ENCODE measurements around the gene VASP.

The VASP gene

DNA sequence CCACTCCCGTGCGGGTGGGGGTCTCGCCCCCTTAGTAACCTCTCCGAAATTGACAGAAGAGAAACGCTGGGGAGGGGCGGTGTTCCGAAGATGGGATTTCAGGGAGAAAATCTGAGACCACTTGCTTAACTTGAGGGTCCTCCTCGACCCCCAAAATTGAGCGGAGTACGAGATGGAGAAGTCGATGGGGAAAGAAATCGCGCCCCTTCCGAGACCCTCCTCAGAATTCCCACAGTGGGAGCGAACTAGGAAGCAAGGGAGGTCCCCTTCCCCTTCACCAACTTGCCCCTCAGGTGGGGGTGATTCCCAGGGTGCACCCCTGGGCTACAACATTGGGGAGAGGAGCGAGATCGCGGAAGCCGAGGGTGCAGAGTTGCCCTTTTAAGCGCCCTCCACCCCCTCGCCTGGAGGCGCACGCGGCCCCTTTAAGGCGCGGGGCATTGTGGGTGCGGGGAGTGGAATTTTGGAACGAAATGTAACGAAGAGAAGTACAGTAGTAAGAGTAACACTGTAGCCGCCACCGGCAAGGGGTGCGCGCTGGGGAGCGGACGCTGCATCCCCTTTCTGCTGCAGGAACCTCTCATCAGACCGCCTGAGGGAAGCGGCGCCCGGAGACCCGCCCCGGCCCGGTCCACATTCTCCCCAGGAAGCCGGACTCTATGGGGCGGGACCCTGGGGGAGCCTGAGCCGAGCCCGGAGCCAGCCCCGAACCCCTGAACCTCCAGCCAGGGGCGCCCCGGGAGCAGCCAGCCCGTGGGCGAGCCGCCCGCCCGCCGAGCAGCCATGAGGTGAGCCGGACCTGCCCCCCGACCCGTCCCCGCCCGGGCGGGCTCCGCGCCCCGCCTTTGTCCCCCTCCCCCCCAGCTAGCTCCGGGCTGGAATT is at the start of gene VASP:
Gene VASP (plus strand): TSS at position 491 of the 883 bp plus-strand sequence. CDS start 293 bp downstream, at position 784.
- peak; percentile 91 for DNase-seq

DNA sequence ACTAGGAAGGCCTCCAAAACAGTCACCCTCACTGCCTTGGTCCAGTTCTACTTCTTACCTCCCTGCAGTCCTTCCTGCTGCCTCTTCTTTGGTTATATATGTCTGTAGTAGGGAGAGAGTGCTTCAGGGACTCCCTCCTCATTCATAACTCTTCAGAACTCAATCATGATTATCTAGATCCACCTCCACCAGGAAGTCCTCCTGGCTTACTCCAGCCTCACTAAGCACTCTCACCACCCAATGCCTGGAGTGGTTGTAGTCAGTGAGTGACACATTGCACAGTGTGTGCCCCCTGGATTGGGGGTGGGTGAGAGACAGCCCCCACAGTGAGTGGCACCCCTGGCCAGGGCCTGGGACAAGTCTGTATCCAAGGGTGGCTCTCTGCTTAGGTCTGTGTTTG is 49.5 kb upstream of the VASP start:
- DNase-seq, result no peak

DNA sequence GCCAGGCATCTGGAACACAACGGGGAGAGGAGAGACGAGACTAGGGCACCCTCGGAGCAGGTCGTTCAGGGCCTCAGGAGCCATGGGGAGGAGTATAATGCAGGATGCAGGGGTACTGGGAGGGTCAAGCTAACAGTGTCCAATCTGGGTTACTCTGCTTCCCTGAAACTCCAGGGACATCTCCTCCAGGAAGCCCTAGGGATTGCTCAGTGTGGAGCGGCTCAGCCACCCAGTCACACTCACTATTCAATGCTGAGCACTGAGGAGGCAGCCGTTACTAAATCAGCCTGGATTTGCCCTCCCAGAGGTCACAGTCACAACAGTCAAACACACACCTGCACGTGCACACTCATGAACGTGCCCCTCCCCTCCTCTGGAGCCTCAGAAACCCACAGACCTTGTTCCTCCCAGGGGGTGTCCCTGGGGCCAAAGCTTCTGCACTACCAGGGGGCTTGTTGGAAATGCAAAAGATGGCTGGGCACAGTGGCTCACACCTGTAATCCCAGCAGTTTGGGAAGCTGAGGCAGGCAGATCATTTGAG is 46.4 kb upstream of the VASP start:
- no peak for DNase-seq

DNA sequence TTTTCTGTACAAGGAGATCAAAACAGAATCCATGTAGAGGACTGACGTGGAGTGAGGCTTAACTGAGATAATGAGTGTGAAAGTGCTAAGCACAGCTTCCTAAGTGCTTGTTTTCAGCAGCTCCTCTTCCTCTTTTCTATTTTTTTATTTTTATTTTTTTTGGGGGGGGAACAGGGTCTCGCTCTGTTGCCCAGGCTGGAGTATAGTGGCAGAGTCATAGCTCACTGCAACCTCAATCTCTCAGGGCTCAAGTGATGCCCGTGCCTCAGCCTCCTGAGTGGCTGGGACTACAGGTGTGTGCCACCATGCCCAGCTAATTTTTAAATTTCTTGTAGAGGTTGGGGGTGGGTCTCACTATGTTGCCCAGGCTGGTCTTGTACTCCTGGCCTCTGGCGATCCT is 45.1 kb upstream of the VASP start:
- no peak for DNase-seq

DNA sequence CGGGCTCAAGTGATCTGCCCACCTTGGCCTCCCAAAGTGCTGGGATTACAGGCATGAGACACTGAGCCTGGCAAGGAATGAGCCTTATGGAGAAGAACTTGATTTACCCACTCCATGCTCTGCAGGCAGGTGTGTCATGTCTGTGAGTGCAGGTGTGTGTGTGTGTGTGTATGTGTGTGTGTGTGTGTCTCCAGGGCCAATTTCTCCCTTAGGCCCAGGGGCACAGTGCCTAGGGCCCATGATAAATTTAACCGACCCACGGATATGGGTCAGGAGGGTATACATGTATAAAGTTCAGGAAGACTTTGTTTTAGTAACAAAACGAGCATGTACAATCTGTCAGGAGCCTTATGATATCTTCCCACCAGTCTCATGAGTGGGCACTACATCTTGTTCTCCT is 44.0 kb upstream of the VASP start:
- DNase-seq, result no peak

DNA sequence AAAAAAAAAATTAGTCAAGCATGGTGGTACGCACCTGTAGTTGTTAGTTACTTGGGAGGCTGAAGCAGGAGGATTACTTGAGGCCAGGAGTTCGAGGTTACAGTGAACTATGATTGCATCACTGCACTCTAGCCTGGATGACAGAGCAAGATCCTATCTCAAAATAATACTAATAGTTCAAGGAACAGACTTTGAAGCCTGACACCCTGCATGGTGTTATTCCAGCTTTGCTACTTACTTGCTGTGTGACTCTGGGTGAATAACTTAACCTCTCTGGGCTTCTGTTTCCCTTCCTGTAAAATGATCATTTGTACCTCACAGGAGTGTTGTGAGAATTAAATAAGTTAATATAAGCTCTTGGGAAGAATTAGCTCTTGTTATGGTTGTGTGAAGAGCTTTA is 43.0 kb upstream of the VASP start:
- DNase-seq, result no peak

DNA sequence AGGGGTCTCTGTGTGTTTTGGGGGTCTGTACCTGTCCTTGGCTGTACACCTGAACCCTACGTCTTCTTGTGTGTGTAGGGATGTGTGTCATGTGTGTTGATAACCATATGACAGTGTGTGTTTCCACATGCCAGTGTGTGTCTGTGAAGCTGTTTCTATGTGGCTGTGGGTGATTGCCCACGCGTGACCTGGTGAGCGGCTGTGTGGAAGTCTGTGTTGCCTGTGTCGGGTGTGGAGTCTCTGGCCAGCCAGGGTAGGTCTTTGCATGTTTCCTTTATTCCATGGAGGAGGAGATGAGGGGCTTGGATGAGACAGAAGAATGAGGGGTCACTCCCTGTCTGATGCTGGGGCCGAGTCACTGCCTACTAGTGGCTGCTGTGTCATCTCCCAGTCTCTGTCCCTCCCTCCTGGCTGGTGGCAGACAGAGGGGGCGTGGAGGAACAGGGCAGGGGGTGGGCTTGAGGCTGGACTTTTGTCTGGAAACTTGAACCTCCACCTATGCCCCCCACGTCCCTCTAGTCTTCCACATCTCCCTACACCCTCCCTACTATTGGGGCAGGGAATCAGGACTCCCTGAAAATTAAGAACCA is 42.3 kb upstream of the VASP start:
- no peak for DNase-seq

DNA sequence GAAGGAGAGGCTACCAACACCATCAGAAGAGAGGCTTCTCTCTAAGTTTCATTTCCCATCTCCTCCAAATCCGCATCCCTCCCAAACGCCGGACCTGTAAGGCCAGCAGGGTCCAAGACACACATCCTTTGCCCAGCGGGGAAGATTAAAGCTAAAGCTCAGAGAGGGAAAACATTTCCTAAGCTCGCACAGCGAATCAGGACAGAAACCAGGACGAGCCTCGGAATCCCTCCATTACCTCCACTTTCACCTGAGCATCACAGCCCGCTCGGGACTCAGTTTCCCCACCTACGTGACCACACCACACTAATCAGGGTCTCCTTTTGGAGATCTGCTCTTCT is 40.2 kb upstream of the VASP start:
- no peak for DNase-seq

DNA sequence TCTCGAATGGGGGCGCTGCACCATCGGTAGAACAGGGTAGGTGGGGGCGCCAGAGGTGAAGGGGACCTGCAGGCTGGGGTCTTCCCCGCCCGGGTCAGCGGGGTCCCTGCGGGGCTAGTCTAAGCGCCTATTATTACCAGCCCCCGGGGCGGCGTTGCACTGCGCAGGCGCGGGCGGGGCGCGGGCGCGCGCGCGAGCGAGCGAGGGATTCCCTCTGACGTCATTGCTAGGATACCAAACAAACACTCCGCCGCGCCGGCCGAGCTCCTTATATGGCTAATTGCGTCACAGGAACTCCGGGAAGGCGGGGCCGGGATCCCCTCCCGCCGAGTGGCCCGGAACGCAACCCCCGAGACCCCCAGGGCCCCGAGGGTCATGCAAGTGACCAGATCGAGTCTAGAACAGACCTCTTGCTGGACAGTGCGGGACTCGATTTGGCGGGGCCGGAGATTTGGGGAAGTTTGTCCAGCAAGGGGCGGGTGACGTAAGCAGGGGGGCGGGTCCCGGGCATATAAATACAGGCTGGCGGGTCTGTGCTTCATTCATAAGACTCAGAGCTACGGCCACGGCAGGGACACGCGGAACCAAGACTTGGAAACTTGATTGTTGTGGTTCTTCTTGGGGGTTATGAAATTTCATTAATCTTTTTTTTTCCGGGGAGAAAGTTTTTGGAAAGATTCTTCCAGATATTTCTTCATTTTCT is 39.7 kb upstream of the VASP start, which contains the start of gene FOSB:
Gene FOSB (plus strand): TSS at position 541 of the 703 bp plus-strand sequence. CDS start 591 bp downstream, outside the sequence.
- DNase-seq, result peak; percentile 96

DNA sequence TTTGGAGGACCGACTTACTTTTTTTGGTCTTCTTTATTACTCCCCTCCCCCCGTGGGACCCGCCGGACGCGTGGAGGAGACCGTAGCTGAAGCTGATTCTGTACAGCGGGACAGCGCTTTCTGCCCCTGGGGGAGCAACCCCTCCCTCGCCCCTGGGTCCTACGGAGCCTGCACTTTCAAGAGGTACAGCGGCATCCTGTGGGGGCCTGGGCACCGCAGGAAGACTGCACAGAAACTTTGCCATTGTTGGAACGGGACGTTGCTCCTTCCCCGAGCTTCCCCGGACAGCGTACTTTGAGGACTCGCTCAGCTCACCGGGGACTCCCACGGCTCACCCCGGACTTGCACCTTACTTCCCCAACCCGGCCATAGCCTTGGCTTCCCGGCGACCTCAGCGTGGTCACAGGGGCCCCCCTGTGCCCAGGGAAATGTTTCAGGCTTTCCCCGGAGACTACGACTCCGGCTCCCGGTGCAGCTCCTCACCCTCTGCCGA is 39.1 kb upstream of the VASP start:
- no peak for DNase-seq

DNA sequence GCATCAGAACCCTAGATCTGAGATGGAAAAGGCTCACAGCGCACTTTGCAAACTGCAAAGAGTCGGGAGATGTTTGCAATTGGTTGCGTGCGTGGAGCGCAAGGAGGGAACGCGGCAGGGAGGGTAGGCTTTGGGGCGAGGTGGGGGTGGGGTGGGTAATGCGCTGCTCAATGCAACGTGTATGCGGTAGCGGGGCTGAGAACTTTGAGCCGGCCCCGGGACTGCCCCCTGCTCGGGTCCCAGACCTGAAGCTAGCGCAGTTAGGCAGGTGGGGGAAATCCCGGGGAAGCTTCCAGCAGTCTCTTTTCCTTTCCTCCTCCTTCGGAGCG is 38.5 kb upstream of the VASP start:
- no peak for DNase-seq

DNA sequence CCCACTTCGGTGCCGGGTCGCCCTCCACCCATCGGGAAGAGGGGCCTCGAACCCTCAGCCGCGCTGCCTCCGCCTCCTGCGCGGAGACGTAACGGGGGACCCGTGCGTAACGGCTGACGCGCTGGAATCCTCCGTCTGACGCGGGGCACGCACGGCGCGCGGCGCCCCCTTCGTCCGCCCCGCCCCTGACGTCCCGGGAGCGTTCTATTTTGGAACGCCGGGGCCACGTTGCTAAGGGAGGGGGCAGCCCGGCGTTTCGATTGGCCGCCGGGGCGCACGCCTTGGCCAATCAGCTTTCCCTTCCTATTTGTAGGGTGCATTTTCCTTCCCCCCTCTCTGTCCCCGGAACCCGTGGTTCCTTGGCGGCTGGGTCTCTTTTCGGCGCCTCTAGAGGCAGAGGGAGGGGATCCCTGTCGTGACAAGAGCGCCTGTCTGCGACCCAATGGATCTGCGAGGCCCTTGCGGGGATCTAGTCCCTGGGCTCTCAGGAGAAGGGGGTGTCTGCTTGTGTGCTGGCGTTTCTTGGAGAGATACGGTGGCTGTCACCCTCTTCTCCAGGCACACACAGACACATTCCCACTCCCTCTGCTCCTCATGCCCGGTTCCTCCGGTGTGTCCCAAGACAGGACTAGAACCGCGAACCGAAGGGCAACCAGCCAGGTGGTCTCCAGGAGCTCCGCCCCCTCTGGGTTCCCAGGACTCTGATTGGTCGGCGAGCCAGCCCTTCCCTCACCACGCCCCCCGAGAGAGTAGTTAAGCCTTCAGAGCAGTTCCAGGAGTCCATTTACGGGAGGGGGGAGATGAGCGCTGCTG is 37.9 kb upstream of the VASP start:
- DNase-seq, result peak; percentile 95

DNA sequence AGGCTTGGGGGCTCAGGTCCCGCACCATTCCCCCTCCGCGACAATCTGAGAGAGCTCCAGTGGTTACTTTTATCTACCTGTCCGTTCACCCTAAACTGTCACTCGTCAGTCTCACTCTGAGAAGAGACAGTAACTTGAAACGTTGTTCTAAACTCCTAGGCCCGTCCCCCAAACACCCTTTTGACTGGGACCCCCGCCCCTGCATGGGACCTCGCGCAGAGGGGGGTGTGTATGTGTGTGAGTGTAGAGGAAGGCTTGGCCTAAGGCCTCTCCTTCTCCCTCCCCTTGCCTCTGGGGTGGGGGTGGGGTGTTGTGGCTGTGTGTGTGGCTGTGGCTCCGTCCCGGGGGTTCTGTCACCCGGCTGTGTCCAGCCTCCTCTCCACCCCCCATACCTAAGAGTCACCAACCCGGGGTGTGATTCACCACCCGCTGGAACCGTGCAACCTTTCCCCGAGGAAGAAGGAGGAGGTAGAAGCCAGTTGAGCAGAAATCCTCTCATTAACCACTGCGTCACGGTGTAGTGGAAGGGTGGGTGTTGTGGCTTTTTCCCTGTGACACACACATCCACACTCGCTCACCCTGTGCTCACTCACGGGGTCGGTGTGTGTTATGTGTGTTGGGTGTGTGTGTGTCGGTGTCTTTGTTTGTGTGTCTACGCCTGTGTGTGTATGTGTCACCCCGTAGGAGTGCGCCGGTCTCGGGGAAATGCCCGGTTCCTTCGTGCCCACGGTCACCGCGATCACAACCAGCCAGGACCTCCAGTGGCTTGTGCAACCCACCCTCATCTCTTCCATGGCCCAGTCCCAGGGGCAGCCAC is 37.1 kb upstream of the VASP start:
- peak; percentile 75 for DNase-seq

DNA sequence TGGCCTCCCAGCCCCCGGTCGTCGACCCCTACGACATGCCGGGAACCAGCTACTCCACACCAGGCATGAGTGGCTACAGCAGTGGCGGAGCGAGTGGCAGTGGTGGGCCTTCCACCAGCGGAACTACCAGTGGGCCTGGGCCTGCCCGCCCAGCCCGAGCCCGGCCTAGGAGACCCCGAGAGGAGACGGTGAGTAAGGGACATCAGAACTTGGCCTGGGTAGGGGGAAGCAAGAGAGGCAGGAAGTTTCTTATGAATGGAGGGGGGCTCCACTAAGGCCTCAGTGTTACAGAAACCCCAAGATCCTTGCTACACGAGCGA is 36.6 kb upstream of the VASP start:
- no peak for DNase-seq

DNA sequence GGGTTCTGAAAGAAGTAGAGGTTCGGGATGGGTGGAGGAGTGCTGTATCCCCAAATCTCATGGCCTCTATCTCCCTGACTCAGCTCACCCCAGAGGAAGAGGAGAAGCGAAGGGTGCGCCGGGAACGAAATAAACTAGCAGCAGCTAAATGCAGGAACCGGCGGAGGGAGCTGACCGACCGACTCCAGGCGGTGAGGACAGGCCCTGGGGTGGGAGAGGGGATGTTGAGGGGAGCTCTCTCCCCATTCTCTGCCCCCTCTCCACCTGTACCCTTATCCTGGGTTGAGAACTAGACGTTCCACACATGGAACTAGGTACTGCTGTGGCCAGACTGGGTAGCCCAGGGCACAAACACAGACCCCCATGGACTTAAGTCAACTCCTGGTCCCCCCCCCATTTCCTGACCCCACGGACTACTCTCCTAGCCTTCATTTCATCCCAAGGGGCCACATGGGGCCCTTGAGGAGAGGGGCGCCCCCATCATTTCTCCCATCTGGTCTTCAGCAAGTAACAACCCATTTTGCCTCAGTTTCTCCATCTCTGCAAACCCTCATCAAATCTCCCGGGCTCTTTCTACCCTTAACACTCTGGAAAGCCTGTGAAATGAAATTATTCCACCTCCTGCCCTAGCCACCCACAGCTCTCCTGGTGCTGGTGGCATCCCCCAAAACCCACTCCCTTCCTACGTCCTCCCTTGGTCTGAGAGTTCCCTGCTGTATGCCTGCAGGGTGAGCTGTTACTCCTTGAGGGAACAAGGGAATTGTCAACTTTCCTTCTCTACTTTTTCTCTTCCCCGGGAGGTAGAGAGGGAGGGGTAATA is 36.0 kb upstream of the VASP start:
- DNase-seq, result peak; percentile 60

DNA sequence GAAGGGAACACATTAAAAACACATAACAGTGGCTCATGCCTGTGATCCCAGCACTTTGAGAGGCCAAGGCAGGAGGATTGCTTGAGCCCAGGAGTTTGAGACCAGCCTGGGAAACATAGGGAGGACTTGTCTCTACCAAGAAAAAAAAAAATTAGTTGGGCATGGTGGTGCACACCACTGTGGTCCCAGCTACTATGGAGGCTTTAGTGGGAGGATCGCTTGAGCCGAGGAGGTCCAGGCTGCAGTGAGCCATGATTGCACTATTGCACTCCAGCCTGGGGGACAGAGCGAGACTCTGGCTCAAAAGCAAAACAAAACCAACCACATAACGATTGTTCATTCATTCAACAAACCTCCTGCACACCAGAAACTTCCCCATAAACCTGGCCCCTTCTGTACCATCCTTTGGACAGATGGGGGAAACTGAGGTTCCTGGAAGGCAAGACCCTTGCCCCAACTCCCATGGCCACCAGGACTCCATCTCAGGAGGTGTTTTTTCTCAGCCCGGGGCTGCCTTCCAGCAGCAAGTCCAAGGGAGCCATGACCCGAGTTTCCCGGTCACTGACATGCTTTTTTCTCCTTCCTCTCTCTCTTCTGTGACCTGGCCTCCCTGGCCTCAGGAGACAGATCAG is 35.2 kb upstream of the VASP start:
- peak; percentile 61 for DNase-seq

DNA sequence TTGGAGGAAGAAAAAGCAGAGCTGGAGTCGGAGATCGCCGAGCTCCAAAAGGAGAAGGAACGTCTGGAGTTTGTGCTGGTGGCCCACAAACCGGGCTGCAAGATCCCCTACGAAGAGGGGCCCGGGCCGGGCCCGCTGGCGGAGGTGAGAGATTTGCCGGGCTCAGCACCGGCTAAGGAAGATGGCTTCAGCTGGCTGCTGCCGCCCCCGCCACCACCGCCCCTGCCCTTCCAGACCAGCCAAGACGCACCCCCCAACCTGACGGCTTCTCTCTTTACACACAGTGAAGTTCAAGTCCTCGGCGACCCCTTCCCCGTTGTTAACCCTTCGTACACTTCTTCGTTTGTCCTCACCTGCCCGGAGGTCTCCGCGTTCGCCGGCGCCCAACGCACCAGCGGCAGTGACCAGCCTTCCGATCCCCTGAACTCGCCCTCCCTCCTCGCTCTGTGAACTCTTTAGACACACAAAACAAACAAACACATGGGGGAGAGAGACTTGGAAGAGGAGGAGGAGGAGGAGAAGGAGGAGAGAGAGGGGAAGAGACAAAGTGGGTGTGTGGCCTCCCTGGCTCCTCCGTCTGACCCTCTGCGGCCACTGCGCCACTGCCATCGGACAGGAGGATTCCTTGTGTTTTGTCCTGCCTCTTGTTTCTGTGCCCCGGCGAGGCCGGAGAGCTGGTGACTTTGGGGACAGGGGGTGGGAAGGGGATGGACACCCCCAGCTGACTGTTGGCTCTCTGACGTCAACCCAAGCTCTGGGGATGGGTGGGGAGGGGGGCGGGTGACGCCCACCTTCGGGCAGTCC is 34.5 kb upstream of the VASP start:
- peak; percentile 81 for DNase-seq

DNA sequence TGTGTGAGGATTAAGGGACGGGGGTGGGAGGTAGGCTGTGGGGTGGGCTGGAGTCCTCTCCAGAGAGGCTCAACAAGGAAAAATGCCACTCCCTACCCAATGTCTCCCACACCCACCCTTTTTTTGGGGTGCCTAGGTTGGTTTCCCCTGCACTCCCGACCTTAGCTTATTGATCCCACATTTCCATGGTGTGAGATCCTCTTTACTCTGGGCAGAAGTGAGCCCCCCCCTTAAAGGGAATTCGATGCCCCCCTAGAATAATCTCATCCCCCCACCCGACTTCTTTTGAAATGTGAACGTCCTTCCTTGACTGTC is 34.0 kb upstream of the VASP start:
- DNase-seq, result no peak

DNA sequence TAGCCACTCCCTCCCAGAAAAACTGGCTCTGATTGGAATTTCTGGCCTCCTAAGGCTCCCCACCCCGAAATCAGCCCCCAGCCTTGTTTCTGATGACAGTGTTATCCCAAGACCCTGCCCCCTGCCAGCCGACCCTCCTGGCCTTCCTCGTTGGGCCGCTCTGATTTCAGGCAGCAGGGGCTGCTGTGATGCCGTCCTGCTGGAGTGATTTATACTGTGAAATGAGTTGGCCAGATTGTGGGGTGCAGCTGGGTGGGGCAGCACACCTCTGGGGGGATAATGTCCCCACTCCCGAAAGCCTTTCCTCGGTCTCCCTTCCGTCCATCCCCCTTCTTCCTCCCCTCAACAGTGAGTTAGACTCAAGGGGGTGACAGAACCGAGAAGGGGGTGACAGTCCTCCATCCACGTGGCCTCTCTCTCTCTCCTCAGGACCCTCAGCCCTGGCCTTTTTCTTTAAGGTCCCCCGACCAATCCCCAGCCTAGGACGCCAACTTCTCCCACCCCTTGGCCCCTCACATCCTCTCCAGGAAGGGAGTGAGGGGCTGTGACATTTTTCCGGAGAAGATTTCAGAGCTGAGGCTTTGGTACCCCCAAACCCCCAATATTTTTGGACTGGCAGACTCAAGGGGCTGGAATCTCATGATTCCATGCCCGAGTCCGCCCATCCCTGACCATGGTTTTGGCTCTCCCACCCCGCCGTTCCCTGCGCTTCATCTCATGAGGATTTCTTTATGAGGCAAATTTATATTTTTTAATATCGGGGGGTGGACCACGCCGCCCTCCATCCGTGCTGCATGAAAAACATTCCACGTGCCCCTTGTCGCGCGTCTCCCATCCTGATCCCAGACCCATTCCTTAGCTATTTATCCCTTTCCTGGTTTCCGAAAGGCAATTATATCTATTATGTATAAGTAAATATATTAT is 33.3 kb upstream of the VASP start:
- DNase-seq, result peak; percentile 74
